ENCODE measurements around the gene PSMD8. TPM values are rescaled to one million over a fixed set of nuclear protein-coding genes. Genes with fewer than 3 reads are reported as not detected.
A peak's percentile ranks its signal among the peaks of the same experiment; 100 is the strongest.

The PSMD8 gene
- total RNA-seq, 1 experiment from 2014 or later = 352 TPM

GRCh38 chr19:38375098-38375493 lies 725 bp downstream of the PSMD8 start:
- Histone ChIP-seq H3K4me1 (peaks cover 6% of the 10 kb centered on the region; the same call in 1 of the 2 replicates), H3K27me3 (no peaks in the 10 kb centered on the region), H3K27ac (peak overlapping the region; percentile 96), H3K4me3 (peak overlapping the region; percentile 91), H3K9me3 (replicated peaks) (no peaks in the 10 kb centered on the region), H3K36me3 (peaks cover 31% of the 10 kb centered on the region)
- peak in 1 of 2 experiments; percentile 36 for DNase-seq

DNA sequence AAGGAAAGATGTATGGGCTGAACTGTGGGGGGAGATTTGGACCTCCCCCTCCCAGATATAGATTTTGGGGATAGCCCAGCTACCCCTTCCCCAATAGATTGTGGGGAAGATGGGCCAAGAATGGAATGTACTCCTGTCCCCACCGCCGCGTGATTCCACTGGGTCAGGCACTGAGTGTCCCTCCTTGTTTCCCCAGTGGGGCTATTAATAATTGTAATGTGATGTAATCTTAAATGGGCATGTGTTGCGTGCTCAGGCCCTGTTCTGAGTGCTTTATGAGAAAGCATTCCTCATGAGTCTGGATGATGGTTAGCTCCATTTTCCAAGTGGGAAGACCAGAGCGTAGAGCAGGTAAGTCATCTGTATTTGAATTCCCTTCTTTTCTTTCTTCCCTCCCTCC lies 1.4 kb downstream of the PSMD8 start:
- Histone ChIP-seq H3K4me1 (peaks cover 6% of the 10 kb centered on the region; the same call in 1 of the 2 replicates), H3K9me3 (replicated peaks) (no peaks in the 10 kb centered on the region), H3K27ac (peak overlapping the region; percentile 96), H3K27me3 (no peaks in the 10 kb centered on the region), H3K36me3 (peaks cover 36% of the 10 kb centered on the region), H3K4me3 (peak overlapping the region; percentile 91)
- DNase-seq = no peak

DNA sequence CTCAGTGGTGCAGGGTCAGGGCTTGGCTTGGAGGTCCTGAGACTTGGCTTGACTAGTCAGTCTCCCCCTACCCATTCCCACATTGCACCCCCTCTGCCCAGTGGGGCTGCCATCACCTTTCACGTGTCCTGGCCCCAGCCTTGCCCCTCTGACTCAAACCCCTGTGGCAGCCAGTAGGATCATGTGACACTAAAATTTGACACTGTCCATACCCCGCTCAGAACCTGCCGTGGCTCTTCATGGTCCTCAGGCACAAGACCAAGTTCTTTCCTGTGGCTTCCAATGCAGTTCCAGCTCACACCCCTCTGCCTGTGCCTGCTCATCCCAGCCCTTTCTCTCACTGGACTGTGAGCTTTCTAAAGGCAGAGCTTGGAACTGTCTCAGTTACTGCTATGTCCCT lies 2.2 kb downstream of the PSMD8 start:
- Histone ChIP-seq H3K27ac (no peak overlapping the region), H3K36me3 (peaks cover 44% of the 10 kb centered on the region), H3K27me3 (no peaks in the 10 kb centered on the region), H3K4me1 (peaks cover 6% of the 10 kb centered on the region; the same call in 1 of the 2 replicates), H3K9me3 (replicated peaks) (no peaks in the 10 kb centered on the region), H3K4me3 (no peak overlapping the region)
- DNase-seq = no peak

DNA sequence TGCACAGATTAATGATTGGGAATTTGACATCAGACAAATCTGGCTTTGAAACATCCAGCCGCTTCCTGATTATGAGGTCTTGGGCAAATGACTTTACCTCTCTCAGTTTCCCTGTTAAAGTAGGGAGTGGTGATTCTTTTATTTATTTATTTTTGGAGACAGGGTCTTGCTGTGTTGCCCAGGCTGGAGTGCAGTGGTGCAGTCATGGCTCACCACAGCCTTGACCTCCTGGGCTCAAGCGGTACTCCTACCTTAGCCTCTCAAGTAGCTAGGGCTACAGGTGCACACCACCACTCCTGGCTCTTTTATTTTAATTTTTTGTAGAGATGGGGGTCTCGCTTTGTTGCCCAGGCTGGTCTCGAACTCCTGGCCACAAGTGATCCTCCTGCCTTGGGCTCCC lies 2.7 kb downstream of the PSMD8 start:
- Histone ChIP-seq H3K27ac (no peak overlapping the region), H3K9me3 (replicated peaks) (no peaks in the 10 kb centered on the region), H3K27me3 (no peaks in the 10 kb centered on the region), H3K36me3 (peaks cover 49% of the 10 kb centered on the region), H3K4me1 (peaks cover 6% of the 10 kb centered on the region; the same call in 1 of the 2 replicates), H3K4me3 (no peak overlapping the region)
- DNase-seq = no peak

DNA sequence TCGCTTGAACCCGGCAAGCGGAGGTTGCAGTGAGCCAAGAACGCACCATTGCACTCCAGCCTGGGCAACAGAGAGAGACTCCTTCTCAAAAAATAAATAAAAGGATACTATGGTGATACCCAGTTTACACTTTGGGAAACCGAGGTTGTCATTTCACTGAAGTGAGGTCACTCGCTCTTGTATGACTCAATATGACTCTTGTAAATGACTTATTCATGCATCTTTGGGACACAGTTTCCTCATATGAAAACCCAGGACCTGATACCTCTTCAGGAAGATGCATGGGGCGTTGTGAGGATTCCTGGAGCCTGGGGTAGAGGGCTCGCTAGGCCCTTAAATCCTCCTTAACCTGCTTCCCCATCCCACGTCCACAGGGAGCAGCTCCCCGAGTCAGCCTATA lies 4.5 kb downstream of the PSMD8 start:
- Histone ChIP-seq H3K4me3 (no peak overlapping the region), H3K27me3 (no peaks in the 10 kb centered on the region), H3K36me3 (peaks cover 65% of the 10 kb centered on the region), H3K9me3 (replicated peaks) (no peaks in the 10 kb centered on the region), H3K4me1 (peaks cover 6% of the 10 kb centered on the region; the same call in 1 of the 2 replicates), H3K27ac (no peak overlapping the region)
- no peak for DNase-seq

- Histone ChIP-seq H3K4me1 (peaks cover under 1% of the 10 kb centered on the region; the same call in 1 of the 2 replicates), H3K27me3 (no peaks in the 10 kb centered on the region), H3K4me3 (no peak overlapping the region), H3K27ac (no peak overlapping the region), H3K9me3 (replicated peaks) (no peaks in the 10 kb centered on the region), H3K36me3 (peaks cover 75% of the 10 kb centered on the region)
- DNase-seq = no peak
Observed at GRCh38 chr19:38381138-38381537, 6.8 kb downstream of the PSMD8 start.

DNA sequence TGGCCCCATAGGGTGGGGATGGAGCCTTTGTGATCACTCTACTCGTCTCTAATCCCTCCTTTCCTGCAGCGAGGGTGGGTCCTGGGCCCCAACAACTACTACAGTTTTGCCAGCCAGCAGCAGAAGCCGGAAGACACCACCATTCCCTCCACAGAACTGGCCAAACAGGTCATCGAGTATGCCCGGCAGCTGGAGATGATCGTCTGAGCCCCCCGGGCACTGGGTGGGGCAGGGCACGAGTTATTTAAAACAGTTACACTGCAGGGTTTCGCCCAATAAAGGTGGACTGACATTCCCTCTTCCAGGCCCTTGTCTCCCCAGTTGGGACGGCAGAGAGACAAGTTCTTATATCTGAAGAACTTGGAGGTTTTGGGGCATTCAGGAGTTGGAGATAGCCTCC lies 8.8 kb downstream of the PSMD8 start:
- H3K27me3 ChIP-seq = no peaks in the 10 kb centered on the region
- H3K9me3 ChIP-seq (replicated peaks) = no peaks in the 10 kb centered on the region
- no peak overlapping the region for H3K4me3 ChIP-seq
- no peaks in the 10 kb centered on the region for H3K4me1 ChIP-seq
- H3K36me3 ChIP-seq = peaks cover 58% of the 10 kb centered on the region
- no peak for DNase-seq
- no peak overlapping the region for H3K27ac ChIP-seq

DNA sequence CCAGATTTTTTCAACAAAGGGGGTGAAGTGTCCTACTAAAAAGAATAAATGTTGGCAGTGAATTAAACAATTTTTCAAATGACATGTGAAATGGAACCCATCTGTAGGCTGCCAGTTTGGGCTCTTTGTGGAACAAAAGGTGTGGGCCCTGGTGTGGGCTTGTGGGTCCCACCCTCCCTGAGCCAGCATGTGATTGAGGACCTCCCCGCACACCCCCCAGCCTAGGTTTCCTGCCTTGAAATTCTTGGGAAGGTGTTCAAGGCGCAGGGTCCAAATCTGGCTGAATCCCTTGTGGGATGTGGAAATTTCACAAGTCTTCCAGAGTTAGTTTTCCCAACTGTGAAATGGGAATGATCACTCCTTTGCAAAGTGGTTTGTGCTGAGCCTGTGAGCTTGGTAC lies 9.4 kb downstream of the PSMD8 start:
- Histone ChIP-seq H3K27ac (no peak overlapping the region), H3K36me3 (peaks cover 58% of the 10 kb centered on the region), H3K9me3 (replicated peaks) (no peaks in the 10 kb centered on the region), H3K27me3 (no peaks in the 10 kb centered on the region), H3K4me1 (no peaks in the 10 kb centered on the region), H3K4me3 (no peak overlapping the region)
- no peak for DNase-seq

- Histone ChIP-seq H3K36me3 (peaks cover 55% of the 10 kb centered on the region), H3K4me3 (no peak overlapping the region), H3K9me3 (replicated peaks) (no peaks in the 10 kb centered on the region), H3K27ac (no peak overlapping the region), H3K27me3 (no peaks in the 10 kb centered on the region), H3K4me1 (no peaks in the 10 kb centered on the region)
- DNase-seq = no peak
Observed at GRCh38 chr19:38384209-38385027, 10.0 kb downstream of the PSMD8 start.

GRCh38 chr19:38385057-38385803 lies 10.9 kb downstream of the PSMD8 start:
- Histone ChIP-seq H3K4me1 (no peaks in the 10 kb centered on the region), H3K36me3 (peaks cover 50% of the 10 kb centered on the region), H3K4me3 (no peak overlapping the region), H3K27me3 (no peaks in the 10 kb centered on the region), H3K9me3 (replicated peaks) (no peaks in the 10 kb centered on the region), H3K27ac (no peak overlapping the region)
- DNase-seq = no peak

GRCh38 chr19:38385804-38386257 lies 11.5 kb downstream of the PSMD8 start:
- no peak overlapping the region for H3K27ac ChIP-seq
- no peaks in the 10 kb centered on the region for H3K27me3 ChIP-seq
- H3K4me3 ChIP-seq = no peak overlapping the region
- H3K9me3 ChIP-seq (replicated peaks) = no peaks in the 10 kb centered on the region
- DNase-seq = no peak
- H3K36me3 ChIP-seq = peaks cover 45% of the 10 kb centered on the region
- no peaks in the 10 kb centered on the region for H3K4me1 ChIP-seq

- Histone ChIP-seq H3K27ac (no peak overlapping the region), H3K27me3 (no peaks in the 10 kb centered on the region)
- DNase-seq = no peak
Observed at GRCh38 chr19:38386300-38386970, 12.1 kb downstream of the PSMD8 start.

GRCh38 chr19:38386971-38387549 lies 12.7 kb downstream of the PSMD8 start:
- Histone ChIP-seq H3K27me3 (no peaks in the 10 kb centered on the region), H3K4me3 (peak overlapping the region; percentile 62), H3K9me3 (replicated peaks) (no peaks in the 10 kb centered on the region), H3K36me3 (peaks cover 33% of the 10 kb centered on the region), H3K4me1 (no peaks in the 10 kb centered on the region), H3K27ac (no peak overlapping the region)
- no peak for DNase-seq

More at GRCh38 chr19:38386300-38386970, 12.1 kb downstream of the PSMD8 start:
- Histone ChIP-seq H3K9me3 (replicated peaks) (no peaks in the 10 kb centered on the region), H3K4me3 (no peak overlapping the region), H3K36me3 (peaks cover 39% of the 10 kb centered on the region), H3K4me1 (no peaks in the 10 kb centered on the region)

DNA sequence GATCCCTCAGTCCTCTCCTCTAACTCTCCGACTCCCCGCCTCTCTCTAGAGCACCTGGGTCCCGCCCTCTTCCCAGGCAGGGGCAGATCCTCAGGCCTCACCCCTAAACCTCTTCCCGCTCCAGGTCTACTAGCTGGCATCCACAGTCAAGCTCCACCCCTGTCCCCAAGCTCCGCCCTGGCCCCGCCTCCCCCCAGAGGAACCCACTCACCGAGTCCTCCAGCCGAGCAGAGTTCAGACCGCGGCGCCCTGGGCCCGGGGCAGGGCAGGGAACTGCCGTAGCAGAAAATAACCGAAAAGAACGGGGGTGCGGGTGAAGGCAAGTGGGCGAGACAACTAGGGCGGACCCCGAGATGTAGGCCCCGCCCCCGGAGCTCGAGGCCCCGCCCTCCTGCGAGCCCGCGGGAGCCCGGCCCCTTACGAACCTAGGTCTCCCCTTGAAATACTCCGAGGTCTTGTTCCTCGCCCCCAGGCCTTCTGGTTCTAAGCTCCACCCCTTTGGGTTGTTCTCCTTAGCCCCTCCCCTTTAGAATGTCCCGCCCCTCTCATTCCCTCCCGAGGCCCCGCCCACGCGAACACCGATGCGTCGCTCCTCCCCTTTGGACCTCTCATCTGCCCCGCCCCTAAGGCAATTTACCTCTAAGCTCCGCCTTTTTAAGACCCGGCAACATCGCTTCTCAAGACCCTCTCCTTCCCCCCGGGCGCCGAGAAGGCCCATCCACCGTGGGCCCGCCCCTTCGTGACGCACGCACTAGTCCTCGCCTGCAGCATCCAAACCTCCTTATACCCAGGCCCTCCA lies 13.4 kb downstream of the PSMD8 start, which contains the start of gene GGN:
Gene GGN (minus strand): TSS at position 485 of the 799 bp plus-strand sequence. CDS start 773 bp downstream, outside the sequence.
- Histone ChIP-seq H3K4me1 (no peaks in the 10 kb centered on the region), H3K27me3 (no peaks in the 10 kb centered on the region), H3K27ac (peak within 1 kb of the TSS; percentile 30; the same call in 1 of the 2 replicates), H3K9me3 (replicated peaks) (no peaks in the 10 kb centered on the region), H3K36me3 (peaks cover 28% of the 10 kb centered on the region), H3K4me3 (peak within 1 kb of the TSS; percentile 62)
- peak; percentile 97 to 98 for DNase-seq
